ENCODE data around the gene ZNF530.

Gene ZNF530

DNA sequence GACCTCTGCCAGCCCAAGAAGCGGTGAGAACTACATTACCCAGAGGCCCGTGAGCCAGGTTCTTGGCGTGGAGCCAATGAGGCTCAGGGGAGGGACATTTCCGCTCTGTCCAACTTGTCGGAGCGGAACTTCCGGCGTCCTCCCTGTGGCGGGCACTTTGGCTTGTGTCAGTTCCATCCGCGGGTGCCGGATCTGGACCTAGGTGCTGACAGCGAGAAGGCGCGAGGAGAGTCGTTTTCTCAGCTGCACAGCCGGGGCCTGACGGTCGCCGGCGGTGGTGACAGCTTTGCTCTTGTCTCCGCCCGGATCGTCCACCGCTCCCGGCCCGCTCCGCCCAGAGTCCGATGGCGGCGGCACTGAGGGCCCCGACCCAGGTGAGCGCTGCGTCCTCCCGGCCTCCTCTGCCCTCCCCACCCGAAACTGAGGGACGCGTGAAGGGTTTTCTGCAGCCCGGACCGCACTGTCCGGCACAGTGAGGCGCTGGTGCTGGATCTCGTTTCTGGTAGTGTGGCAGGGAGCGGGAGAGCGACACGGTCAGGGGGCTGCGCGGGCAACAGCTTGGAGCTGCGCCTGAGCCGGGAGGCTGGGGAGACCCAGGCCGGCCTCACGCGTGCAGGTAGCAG lies at the start of gene ZNF530:
TSS of gene ZNF530 (plus strand) at position 125 of the 623 bp plus-strand sequence. CDS start 4,461 bp downstream, outside the sequence.
- DNase-seq (ENCODE audit: low spot score in 2 of 2), result peak; percentile 65 to 75
- H3K27me3 Mint-ChIP-seq, result no peaks in the 10 kb centered on the region
- H3K9me3 Mint-ChIP-seq, result peaks cover 14% of the 10 kb centered on the region
- peak within 1 kb of the TSS; percentile 85 for H3K4me3 Mint-ChIP-seq
- peaks cover 13% of the 10 kb centered on the region for H3K4me1 Mint-ChIP-seq
- ATAC-seq (ENCODE audit: low read depth), result peak; percentile 99
- H3K27ac Mint-ChIP-seq, result no peak within 1 kb of the TSS
- peaks cover 26% of the 10 kb centered on the region for H3K36me3 Mint-ChIP-seq

DNA sequence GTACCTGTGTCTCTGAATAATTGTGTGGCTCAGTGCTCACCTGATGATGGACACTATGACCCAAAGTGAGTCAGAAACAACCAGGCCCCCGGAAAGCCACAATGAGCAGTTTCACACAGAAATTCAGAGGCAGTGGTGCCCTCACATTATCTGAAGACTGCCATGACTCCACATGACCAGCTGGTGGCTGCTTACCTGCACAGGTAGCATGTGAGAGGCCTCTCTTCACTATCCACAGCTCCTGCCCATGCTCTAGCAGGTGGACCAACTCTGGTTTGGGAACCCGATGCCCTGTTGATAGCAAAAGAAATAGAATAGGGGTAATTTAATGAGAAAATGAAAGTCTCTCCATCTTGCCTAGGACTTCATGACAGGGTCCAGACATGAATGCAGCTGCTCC lies 47.3 kb upstream of the ZNF530 start:
- ATAC-seq (ENCODE audit: low read depth), result no peak

DNA sequence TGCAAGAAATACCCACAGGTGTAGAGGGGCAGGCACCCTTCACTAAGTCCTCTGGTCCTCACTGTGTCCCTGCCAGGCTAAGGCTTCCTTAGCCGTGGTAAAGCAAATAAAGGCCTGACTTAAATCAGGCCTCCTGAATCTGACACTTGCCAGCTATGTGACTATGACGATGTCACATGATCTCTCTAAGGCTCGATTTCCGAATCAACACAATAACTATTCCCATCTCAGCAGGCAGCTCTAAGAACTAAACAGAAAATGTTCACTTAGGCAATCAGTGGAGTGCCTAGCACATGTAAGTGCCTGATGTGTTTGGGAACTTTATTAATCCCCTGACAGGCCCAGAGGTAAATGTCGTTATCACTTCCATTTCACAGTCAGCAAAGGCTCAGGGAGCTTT lies 42.0 kb upstream of the ZNF530 start:
- Mint-ChIP-seq H3K4me3 (no peak overlapping the region), H3K4me1 (peaks cover 22% of the 10 kb centered on the region), H3K27me3 (no peaks in the 10 kb centered on the region), H3K36me3 (peaks cover 40% of the 10 kb centered on the region), H3K27ac (no peak overlapping the region), H3K9me3 (no peaks in the 10 kb centered on the region)
- ATAC-seq (ENCODE audit: low read depth), result no peak
- no peak for DNase-seq (ENCODE audit: low spot score in 2 of 2)

More for the DNA sequence above, 47.3 kb upstream of the ZNF530 start:
- Mint-ChIP-seq H3K27ac (no peak overlapping the region), H3K36me3 (peaks cover 82% of the 10 kb centered on the region), H3K9me3 (peaks cover 20% of the 10 kb centered on the region), H3K4me3 (no peak overlapping the region), H3K4me1 (peaks cover 3% of the 10 kb centered on the region), H3K27me3 (no peaks in the 10 kb centered on the region)
- DNase-seq (ENCODE audit: low spot score in 2 of 2), result no peak

DNA sequence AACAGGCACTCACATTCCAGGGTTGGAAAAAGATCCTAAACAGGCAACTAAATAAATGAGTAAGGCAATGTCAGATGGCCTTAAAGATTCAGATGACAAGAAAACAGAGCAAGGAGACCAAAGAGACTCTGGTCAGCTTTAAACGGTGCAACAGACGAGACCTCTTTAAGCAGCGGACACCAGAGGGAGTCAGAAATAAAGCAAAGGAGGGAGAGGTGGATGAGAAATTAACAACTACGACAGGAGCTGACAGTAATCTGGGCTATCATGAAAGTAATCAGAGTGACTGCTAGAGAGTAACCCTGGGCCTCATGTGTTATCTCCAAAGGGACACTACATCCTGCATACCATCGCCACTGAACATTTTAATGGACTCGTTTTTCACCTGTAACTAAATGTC lies 41.2 kb upstream of the ZNF530 start:
- ATAC-seq (ENCODE audit: low read depth) (no peak), DNase-seq (ENCODE audit: low spot score in 2 of 2) (no peak)
- Mint-ChIP-seq H3K4me1 (peaks cover 22% of the 10 kb centered on the region), H3K36me3 (peaks cover 34% of the 10 kb centered on the region), H3K4me3 (peak overlapping the region; percentile 96), H3K27ac (no peak overlapping the region), H3K9me3 (peaks cover 2% of the 10 kb centered on the region), H3K27me3 (no peaks in the 10 kb centered on the region)

DNA sequence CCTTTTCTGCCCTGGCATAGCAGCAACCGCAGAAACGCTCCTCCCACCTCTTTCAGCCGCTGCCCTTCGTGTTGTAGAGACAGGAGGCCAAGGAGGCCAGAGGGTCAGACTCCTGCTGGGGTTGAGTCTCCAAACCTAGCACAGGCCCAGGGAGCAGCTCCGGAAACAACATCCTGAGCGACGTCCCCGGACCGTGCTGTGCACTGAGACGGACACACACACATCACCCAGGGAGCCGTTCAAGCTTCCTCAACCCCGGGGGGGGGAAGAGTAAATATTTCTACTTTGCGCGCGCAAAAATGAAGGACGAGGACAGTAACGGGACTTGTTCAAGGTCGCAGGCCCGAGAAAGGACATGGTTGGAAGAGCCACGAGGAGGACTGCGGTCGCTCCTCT lies 40.7 kb upstream of the ZNF530 start:
- peaks cover 30% of the 10 kb centered on the region for H3K36me3 Mint-ChIP-seq

DNA sequence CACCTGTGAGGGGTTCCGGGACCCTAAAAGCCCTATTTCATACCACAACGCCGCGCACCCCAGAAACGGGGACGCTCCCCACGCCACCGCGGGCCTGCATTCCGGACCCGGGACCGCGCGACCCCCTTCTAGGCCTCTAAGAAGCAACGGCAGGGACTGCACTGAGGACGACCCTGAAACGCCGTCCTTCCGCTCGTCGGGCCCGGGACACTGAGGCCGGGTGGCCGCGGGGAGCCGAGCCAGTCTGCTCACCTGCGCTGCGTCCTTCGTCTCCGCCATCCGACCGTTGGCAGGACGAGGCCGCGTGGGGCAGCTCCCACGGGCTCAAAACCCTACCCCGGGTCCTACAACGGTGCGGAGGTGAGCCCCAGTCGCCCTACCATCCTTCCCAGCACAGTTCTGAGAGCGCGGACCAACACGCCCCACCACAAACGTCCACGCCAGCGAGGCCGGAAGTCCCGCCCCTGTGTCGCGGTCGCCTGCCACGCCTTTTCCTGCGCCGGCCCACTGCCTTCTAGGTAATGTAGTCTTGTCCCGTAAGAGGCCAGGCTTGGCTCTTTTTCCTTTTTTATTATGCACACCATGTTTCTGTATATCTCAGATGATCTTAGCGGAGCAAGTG lies 40.2 kb upstream of the ZNF530 start, which contains the start of gene ZNF550:
TSS of gene ZNF550 (minus strand) at position 460 of the 622 bp plus-strand sequence. CDS start at position 279, 181 bp downstream.
- ATAC-seq (ENCODE audit: low read depth), result peak; percentile 99
- DNase-seq (ENCODE audit: low spot score in 2 of 2), result peak; percentile 66 to 70
- H3K36me3 Mint-ChIP-seq, result peaks cover 27% of the 10 kb centered on the region
- peaks cover 3% of the 10 kb centered on the region for H3K9me3 Mint-ChIP-seq
- peaks cover 22% of the 10 kb centered on the region for H3K4me1 Mint-ChIP-seq
- peak within 1 kb of the TSS; percentile 96 for H3K4me3 Mint-ChIP-seq
- no peaks in the 10 kb centered on the region for H3K27me3 Mint-ChIP-seq
- H3K27ac Mint-ChIP-seq, result peak within 1 kb of the TSS; percentile 85

More for the DNA sequence above, 40.7 kb upstream of the ZNF530 start:
- H3K9me3 Mint-ChIP-seq, result peaks cover 3% of the 10 kb centered on the region
- H3K27ac Mint-ChIP-seq, result peak overlapping the region; percentile 85
- H3K4me1 Mint-ChIP-seq, result peaks cover 22% of the 10 kb centered on the region
- no peaks in the 10 kb centered on the region for H3K27me3 Mint-ChIP-seq
- DNase-seq (ENCODE audit: low spot score in 2 of 2) (no peak), ATAC-seq (ENCODE audit: low read depth) (peak; percentile 24)
- peak overlapping the region; percentile 96 for H3K4me3 Mint-ChIP-seq

DNA sequence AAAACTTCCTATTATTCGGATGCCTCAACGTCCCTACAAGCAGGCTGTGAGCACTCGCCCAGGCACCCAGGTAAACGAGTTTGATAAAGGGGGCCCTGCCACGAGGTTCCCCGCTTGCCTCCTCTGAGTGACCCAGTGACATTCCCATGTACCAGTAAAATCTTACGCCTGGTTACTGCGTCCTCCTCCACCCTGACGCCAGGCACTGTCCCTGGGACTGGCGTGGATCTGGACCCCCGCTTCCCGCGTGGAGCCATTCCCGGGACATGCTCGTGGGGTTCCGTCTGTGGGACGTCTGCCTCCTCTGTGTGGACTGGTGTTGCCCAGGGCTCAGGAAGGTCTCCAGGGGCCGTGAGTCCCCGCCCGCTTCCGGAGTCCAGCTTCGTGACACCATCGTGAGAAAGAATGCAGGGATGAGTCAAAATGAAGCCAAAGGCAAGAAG lies 39.6 kb upstream of the ZNF530 start:
- Mint-ChIP-seq H3K4me3 (peak overlapping the region; percentile 96), H3K9me3 (peaks cover 3% of the 10 kb centered on the region)
- no peak for ATAC-seq (ENCODE audit: low read depth)

DNA sequence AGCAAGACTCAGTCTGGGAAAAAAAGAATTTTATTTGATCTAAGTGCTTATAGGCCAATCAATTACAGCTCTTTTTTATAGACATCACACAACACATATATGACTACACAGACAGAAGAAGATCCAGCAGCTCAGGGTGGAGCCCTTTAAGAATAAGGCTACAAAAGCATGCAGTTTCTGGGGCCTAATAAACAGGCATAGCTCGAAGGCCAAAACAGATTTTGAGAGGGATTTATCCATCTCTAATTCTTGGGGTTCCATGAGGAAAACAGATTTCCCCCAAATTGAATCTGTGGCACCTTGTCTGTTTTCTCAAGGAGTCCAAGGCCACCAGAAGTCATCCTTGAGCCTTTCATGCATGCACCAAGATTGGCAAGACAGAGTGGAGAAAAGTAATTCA lies 36.1 kb upstream of the ZNF530 start:
- ATAC-seq (ENCODE audit: low read depth) (no peak), DNase-seq (ENCODE audit: low spot score in 2 of 2) (no peak)
- Mint-ChIP-seq H3K4me1 (peaks cover 9% of the 10 kb centered on the region), H3K27ac (no peak overlapping the region), H3K27me3 (no peaks in the 10 kb centered on the region), H3K36me3 (peaks cover 13% of the 10 kb centered on the region), H3K9me3 (peaks cover 13% of the 10 kb centered on the region), H3K4me3 (no peak overlapping the region)

More for the DNA sequence above, 39.6 kb upstream of the ZNF530 start:
- H3K36me3 Mint-ChIP-seq, result peaks cover 21% of the 10 kb centered on the region
- H3K27me3 Mint-ChIP-seq, result no peaks in the 10 kb centered on the region
- DNase-seq (ENCODE audit: low spot score in 2 of 2), result no peak
- peak overlapping the region; percentile 85 for H3K27ac Mint-ChIP-seq
- H3K4me1 Mint-ChIP-seq, result peaks cover 22% of the 10 kb centered on the region

DNA sequence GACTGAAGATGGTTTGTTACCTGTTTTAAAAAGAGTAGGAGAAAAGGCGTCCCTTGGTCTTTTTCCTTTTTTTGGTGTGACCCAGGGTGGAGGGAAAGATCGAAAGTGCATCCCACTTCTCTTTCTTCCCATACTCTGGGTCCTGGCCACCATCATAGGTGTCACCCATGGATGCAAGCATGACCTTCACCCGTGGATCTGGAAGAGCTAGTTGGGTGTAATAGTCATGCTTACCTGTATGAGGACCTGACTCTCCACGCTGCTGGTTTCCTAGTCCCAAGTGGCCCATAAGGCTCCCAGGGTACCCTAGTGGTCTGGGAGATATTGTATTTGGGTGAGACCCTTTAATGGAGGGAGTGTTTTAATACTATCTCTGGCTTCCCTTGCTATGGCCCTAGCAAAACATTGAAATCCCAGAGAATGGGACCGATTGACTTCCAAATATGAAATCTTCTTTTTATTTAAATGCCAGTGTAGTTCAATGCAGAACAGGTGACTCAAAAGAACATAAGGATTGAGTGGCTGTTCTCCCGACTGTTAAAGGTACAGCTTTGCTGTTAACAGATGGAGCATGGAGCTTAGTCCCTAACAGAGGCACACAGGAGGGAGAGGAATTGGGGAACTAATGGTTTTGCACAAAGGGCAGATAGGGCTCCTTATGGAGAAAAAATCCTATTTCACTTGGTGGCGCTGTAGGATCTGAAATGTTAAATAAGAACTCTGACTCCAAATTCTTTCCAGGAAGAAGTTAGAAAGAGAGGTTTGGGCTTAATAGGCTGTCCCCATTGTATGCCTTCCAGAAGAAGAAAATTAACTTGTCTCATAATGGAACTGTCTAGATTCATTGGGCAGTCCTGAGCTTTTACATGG lies 33.1 kb upstream of the ZNF530 start:
- H3K27me3 Mint-ChIP-seq, result no peaks in the 10 kb centered on the region
- H3K9me3 Mint-ChIP-seq, result peaks cover 19% of the 10 kb centered on the region
- no peaks in the 10 kb centered on the region for H3K4me1 Mint-ChIP-seq
- ATAC-seq (ENCODE audit: low read depth) (no peak), DNase-seq (ENCODE audit: low spot score in 2 of 2) (no peak)
- peaks cover 17% of the 10 kb centered on the region for H3K36me3 Mint-ChIP-seq
- H3K4me3 Mint-ChIP-seq, result no peak overlapping the region
- H3K27ac Mint-ChIP-seq, result no peak overlapping the region

DNA sequence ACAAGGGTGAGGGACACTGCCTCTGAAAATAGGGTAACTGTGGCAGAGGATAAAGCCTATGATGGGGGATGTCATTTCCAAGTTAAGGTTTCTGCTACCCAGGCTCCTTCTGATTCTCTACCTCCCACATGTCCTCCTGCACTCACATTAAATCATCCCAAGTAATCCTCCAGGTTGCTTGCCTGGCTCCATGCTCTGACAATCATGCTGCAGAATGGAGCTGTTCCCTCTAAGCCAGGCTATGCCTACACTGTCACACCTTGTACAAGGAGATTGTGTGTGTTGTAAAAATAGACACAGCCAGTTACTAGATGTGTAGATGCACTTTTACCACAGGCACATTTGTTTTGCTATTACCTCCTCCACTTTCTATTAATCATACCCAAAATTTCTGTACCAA lies 29.0 kb upstream of the ZNF530 start:
- Mint-ChIP-seq H3K9me3 (peaks cover 22% of the 10 kb centered on the region), H3K4me3 (no peak overlapping the region), H3K27me3 (no peaks in the 10 kb centered on the region), H3K4me1 (no peaks in the 10 kb centered on the region), H3K27ac (no peak overlapping the region), H3K36me3 (peaks cover 52% of the 10 kb centered on the region)
- ATAC-seq (ENCODE audit: low read depth) (no peak), DNase-seq (ENCODE audit: low spot score in 2 of 2) (no peak)

DNA sequence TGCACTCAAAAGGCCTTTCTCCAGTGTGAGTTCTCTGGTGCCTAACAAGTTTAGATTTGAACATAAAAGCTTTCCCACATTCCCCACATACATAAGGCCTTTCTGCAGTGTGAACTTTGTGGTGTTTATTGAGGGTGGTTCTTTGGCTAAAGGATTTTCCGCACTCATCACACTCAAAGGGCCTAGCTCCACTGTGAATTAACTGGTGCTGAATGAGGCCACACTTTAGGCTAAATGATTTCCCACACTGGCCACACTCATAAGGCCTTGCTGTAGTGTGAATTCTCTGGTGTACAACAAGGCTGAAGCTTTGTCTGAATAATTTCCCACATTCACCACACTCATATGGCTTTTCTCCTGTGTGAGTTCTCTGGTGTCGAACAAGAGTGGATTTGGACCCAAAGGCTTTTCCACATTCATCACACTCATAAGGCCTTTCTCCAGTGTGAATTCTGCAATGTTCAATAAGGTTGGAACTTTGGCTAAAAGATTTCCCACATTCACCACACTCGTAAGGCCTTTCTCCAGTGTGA lies 27.2 kb upstream of the ZNF530 start:
- H3K27ac Mint-ChIP-seq, result no peak overlapping the region
- no peaks in the 10 kb centered on the region for H3K27me3 Mint-ChIP-seq
- H3K36me3 Mint-ChIP-seq, result peaks cover 65% of the 10 kb centered on the region
- DNase-seq (ENCODE audit: low spot score in 2 of 2), result no peak
- H3K4me1 Mint-ChIP-seq, result peaks cover 12% of the 10 kb centered on the region
- no peak for ATAC-seq (ENCODE audit: low read depth)
- peaks cover 30% of the 10 kb centered on the region for H3K9me3 Mint-ChIP-seq
- no peak overlapping the region for H3K4me3 Mint-ChIP-seq

DNA sequence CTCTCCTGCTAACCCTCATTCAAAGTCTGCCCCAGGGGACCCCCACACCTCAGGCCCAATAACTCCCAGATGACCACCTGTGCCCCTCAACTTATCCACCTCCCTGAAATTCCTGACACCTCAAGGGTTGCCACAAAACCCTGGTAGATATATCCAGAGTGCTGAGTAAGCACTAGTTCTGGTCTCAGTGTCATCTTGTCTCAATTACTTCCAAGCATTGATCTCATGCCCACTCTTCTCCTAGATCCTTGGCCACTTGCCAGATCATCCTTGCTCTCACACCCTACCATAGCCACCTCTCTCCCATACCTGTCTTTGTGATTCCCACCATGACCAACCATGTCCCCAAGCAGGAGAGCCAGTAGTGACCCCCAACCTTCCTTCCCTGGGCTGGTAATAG lies 23.0 kb upstream of the ZNF530 start:
- no peak overlapping the region for H3K4me3 Mint-ChIP-seq
- H3K27me3 Mint-ChIP-seq, result no peaks in the 10 kb centered on the region
- peaks cover 61% of the 10 kb centered on the region for H3K36me3 Mint-ChIP-seq
- peaks cover 15% of the 10 kb centered on the region for H3K4me1 Mint-ChIP-seq
- peaks cover 28% of the 10 kb centered on the region for H3K9me3 Mint-ChIP-seq
- DNase-seq (ENCODE audit: low spot score in 2 of 2) (no peak), ATAC-seq (ENCODE audit: low read depth) (no peak)
- H3K27ac Mint-ChIP-seq, result no peak overlapping the region

DNA sequence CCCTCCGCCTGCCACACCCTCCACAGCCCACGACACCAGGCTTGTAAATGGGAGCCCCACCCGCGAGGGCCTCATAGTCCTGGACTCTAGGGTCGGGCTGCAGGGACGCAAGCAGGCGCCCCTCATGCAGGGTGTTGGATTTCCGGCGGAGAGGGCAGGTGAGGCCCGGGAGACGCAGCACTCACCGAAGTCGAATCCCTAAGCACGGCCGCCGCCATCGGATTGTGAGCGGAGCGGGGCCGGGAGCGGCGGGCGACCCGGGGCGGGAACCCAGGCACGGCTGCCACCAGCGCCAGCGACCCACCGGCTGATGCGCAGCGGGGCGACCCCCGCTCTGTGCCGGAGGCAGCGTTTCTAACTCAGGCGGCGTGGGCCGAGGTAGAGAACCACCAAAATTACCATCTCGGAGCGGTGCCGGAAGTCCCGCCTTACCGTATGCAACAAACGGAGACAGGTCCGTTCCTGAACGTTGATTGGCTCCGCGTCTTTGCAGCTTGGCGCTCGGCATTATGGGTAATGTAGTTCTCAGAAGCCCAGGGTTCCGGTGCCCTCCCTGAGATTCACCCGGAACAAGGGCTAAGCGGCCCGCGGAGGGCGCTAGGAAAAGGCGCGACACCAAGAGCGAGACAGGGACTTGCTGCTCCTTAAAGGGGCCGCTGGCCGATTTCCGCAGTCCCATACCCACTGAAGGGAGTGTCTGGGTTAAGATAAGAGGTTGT lies 21.0 kb upstream of the ZNF530 start, which contains the start of gene ZNF416:
TSS of gene ZNF416 (minus strand) at position 425 of the 719 bp plus-strand sequence. CDS start at position 218, 207 bp downstream.
- Mint-ChIP-seq H3K27ac (no peak within 1 kb of the TSS), H3K4me3 (peak within 1 kb of the TSS; percentile 87), H3K4me1 (peaks cover 15% of the 10 kb centered on the region), H3K36me3 (peaks cover 42% of the 10 kb centered on the region), H3K27me3 (no peaks in the 10 kb centered on the region), H3K9me3 (peaks cover 32% of the 10 kb centered on the region)
- peak; percentile 95 for ATAC-seq (ENCODE audit: low read depth)
- peak; percentile 87 to 94 for DNase-seq (ENCODE audit: low spot score in 2 of 2)

All from memory B cell (primary cell).